HEK293 (cell line): ENCODE data around the gene CA6.
A peak's percentile ranks its signal among the peaks of the same experiment; 100 is the strongest.

Source experiments
- CTCF ChIA-PET: fragments of 350-600 bp; formaldehyde crosslinking; extraction: SDS; loops from one replicate; lab custom pipeline; 2021; ENCODE audit warnings: antibody characterized with exemption; lab: Yijun Ruan, JAX
- POLR2A ChIA-PET: fragments of 300-600 bp; formaldehyde crosslinking; extraction: SDS; loops from one replicate; lab custom pipeline; 2020; ENCODE audit warnings: antibody characterized with exemption, inconsistent platforms; lab: Yijun Ruan, JAX
- H3K27ac ChIP-seq: fragments of 200-500 bp; sonication (Bioruptor generic); 2 replicates; pipeline ENCODE4 v1.5.1; 2014; ENCODE audit warnings: low read depth, low read length, control low read depth, inconsistent platforms; ENCODE audit errors: extremely low read depth
- H3K36me3 ChIP-seq, 2 experiments: fragments of 200-500 bp in 1 of 2; sonication (Bioruptor generic) in 1 of 2; 1 replicate in 1 of 2; 2 replicates in 1 of 2; pipeline ENCODE4 v1.5.1; 2014 to 2017; ENCODE audit warnings: inconsistent platforms in 2 of 2, low read length in 2 of 2; ENCODE audit not compliant: control insufficient read depth in 2 of 2, insufficient read depth in 1 of 2
- H3K4me1 ChIP-seq: fragments of 200-500 bp; sonication (Bioruptor generic); 2 replicates; pipeline ENCODE4 v1.5.1; 2014; ENCODE audit warnings: mild to moderate bottlenecking, low read length, inconsistent platforms; ENCODE audit not compliant: control insufficient read depth, insufficient read depth
- H3K4me3 ChIP-seq: 2 replicates; pipeline ENCODE4 v1.5.1; 2011; ENCODE audit warnings: low read depth, mild to moderate bottlenecking, control low read depth, low read length, moderate library complexity
- H3K9me3 ChIP-seq: fragments of 200-500 bp; sonication (Bioruptor generic); 2 replicates; pipeline ENCODE4 v1.5.1; 2014; ENCODE audit warnings: low read depth, low read length, inconsistent platforms; ENCODE audit not compliant: control insufficient read depth, insufficient read depth
- GLI2 ChIP-seq: fragments of 450-650 bp; formaldehyde crosslinking; IDR thresholded peaks from 2 replicates; pipeline ENCODE4; 2017; ENCODE audit warnings: missing biosample characterization, missing genetic modification characterization, low read depth, borderline replicate concordance
- GLI4 ChIP-seq: fragments of 450-650 bp; formaldehyde crosslinking; IDR thresholded peaks from 2 replicates; pipeline ENCODE4 v1.5.1; 2016; ENCODE audit warnings: missing biosample characterization, missing genetic modification characterization
- GLIS1 ChIP-seq: fragments of 450-650 bp; formaldehyde crosslinking; IDR thresholded peaks from 2 replicates; pipeline ENCODE4 v1.5.1; 2016; ENCODE audit warnings: missing biosample characterization, missing genetic modification characterization
- ZBTB1 ChIP-seq: fragments of 450-650 bp; formaldehyde crosslinking; IDR thresholded peaks from 2 replicates; pipeline ENCODE4 v1.5.1; 2016; ENCODE audit warnings: missing biosample characterization, missing genetic modification characterization
- ZBTB44 ChIP-seq: fragments of 450-650 bp; IDR thresholded peaks from 2 replicates; pipeline ENCODE4 v1.5.1; 2018; ENCODE audit warnings: missing biosample characterization, mild to moderate bottlenecking, missing genetic modification characterization
- ZNF175 ChIP-seq: fragments of 450-650 bp; formaldehyde crosslinking; IDR thresholded peaks from 2 replicates; pipeline ENCODE4 v1.5.1; 2016; ENCODE audit warnings: missing biosample characterization, missing genetic modification characterization
- ZNF211 ChIP-seq: fragments of 450-650 bp; formaldehyde crosslinking; IDR thresholded peaks from 2 replicates; pipeline ENCODE4 v1.5.1; 2016; ENCODE audit warnings: low read depth, missing biosample characterization, missing genetic modification characterization
- ZNF274 ChIP-seq, 2 experiments: fragments of 200-500 bp in 1 of 2; fragments of 450-650 bp in 1 of 2; sonication (Bioruptor generic) in 1 of 2; formaldehyde crosslinking in 1 of 2; IDR thresholded peaks; 2 replicates each; pipeline versions ENCODE4 v1.5.1 to v1.6.1; 2014 to 2016; ENCODE audit warnings: borderline replicate concordance in 1 of 2, inconsistent platforms in 1 of 2, low read length in 1 of 2, missing biosample characterization in 1 of 2, missing genetic modification characterization in 1 of 2
- ZNF362 ChIP-seq: fragments of 450-650 bp; formaldehyde crosslinking; IDR thresholded peaks from 2 replicates; pipeline ENCODE4 v1.5.1; 2016; ENCODE audit warnings: missing biosample characterization, missing genetic modification characterization
- ZNF366 ChIP-seq: fragments of 450-650 bp; formaldehyde crosslinking; conservative IDR thresholded peaks from 2 replicates; pipeline ENCODE4 v1.5.1; 2016; ENCODE audit warnings: missing biosample characterization, missing genetic modification characterization
- ZNF404 ChIP-seq: fragments of 450-650 bp; formaldehyde crosslinking; IDR thresholded peaks from 2 replicates; pipeline ENCODE4 v1.5.1; 2017; ENCODE audit warnings: missing biosample characterization, missing genetic modification characterization
- ZNF561 ChIP-seq: fragments of 450-650 bp; IDR thresholded peaks from 2 replicates; pipeline ENCODE4 v1.5.1; 2018; ENCODE audit warnings: missing biosample characterization, missing genetic modification characterization, borderline replicate concordance
- ZNF621 ChIP-seq: fragments of 450-650 bp; formaldehyde crosslinking; IDR thresholded peaks from 2 replicates; pipeline ENCODE4 v1.5.1; 2017; ENCODE audit warnings: missing biosample characterization, missing genetic modification characterization
- ZNF626 ChIP-seq: fragments of 450-650 bp; sonication (Bioruptor Pico); formaldehyde crosslinking; IDR thresholded peaks from 2 replicates; pipeline ENCODE4 v1.5.1; 2018; ENCODE audit warnings: missing biosample characterization, missing genetic modification characterization, inconsistent platforms
- ZNF692 ChIP-seq: fragments of 450-650 bp; formaldehyde crosslinking; IDR thresholded peaks from 2 replicates; pipeline ENCODE4 v1.5.1; 2016; ENCODE audit warnings: missing biosample characterization, missing genetic modification characterization
- ZNF747 ChIP-seq: fragments of 450-650 bp; formaldehyde crosslinking; IDR thresholded peaks from 2 replicates; pipeline ENCODE4 v1.5.1; 2016; ENCODE audit warnings: missing biosample characterization, missing genetic modification characterization
- TF ChIP-seq, protein P1 (sequence below): fragments of 450-650 bp; formaldehyde crosslinking; IDR thresholded peaks from 2 replicates; pipeline ENCODE4 v1.5.1; 2016; ENCODE audit warnings: missing biosample characterization, missing genetic modification characterization, borderline replicate concordance

Gene CA6

DNA sequence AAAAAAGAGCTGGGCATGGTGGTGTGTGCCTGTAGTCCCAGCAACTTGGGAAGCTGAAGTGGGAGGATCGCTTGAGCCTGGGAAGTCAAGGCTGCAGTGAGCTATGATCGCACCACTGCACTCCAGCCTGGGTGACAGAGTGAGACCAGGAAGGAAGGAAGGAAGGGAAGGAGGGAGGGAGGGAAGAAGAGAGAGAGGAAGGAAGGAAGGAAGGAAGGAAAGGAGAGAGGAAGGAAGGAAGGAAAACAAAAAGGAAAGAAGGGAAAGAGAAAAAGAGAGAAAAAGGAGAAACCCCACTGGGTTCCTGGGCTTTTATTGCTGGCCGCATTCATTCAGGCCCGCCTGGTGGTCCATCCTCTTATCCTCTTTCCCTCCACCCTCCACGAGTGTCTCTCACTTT is 70.8 kb downstream of the CA6 start (continued):
- TF ChIP-seq ZNF362 (tag by site-specific recombination) (no peak), ZNF366 (peak; percentile 72)

DNA sequence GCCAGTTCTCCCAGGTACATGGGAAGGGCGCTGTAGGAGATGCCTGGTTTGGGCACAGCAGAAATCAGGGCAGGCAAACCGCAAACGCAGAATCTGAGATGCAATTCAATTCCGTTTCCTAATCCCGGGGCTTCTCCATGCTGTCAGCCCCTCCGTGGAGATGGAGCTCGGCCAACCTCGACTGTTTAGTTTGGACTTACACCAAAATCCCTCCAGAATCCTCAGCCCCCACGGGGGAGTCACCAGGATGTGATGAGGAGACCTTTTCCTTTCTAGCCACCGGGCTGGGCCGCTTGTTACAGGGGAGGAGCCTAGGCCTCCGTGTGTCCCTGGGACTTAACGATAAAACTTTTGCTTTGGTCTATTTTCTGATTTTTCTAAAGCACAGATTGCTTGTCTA is 72.7 kb downstream of the CA6 start:
- CTCF ChIA-PET = no interaction called here
- POLR2A ChIA-PET = no interaction called here
- Histone ChIP-seq H3K9me3 (no peaks in the 10 kb centered on the region), H3K4me3 (no peak overlapping the region), H3K4me1 (no peaks in the 10 kb centered on the region), H3K36me3 (no peaks in the 10 kb centered on the region), H3K27ac (no peak overlapping the region)
- TF ChIP-seq GLI2 (tag by site-specific recombination) (no peak), ZBTB1 (tag by site-specific recombination) (no peak), ZBTB44 (no peak), ZNF621 (tag by site-specific recombination) (no peak), ZNF626 (no peak), ZNF404 (no peak), ZNF692 (tag by site-specific recombination) (no peak), ZNF561 (tag by site-specific recombination) (no peak), ZNF747 (tag by site-specific recombination) (no peak), ZNF274 (IDR thresholded peaks at IDR 0.05; ENCODE audit: low read length) (no peak), ZNF274 (tag by site-specific recombination; IDR thresholded peaks at IDR 0.05; ENCODE audit: borderline replicate concordance) (no peak)
- TF ChIP-seq, protein P1, sequence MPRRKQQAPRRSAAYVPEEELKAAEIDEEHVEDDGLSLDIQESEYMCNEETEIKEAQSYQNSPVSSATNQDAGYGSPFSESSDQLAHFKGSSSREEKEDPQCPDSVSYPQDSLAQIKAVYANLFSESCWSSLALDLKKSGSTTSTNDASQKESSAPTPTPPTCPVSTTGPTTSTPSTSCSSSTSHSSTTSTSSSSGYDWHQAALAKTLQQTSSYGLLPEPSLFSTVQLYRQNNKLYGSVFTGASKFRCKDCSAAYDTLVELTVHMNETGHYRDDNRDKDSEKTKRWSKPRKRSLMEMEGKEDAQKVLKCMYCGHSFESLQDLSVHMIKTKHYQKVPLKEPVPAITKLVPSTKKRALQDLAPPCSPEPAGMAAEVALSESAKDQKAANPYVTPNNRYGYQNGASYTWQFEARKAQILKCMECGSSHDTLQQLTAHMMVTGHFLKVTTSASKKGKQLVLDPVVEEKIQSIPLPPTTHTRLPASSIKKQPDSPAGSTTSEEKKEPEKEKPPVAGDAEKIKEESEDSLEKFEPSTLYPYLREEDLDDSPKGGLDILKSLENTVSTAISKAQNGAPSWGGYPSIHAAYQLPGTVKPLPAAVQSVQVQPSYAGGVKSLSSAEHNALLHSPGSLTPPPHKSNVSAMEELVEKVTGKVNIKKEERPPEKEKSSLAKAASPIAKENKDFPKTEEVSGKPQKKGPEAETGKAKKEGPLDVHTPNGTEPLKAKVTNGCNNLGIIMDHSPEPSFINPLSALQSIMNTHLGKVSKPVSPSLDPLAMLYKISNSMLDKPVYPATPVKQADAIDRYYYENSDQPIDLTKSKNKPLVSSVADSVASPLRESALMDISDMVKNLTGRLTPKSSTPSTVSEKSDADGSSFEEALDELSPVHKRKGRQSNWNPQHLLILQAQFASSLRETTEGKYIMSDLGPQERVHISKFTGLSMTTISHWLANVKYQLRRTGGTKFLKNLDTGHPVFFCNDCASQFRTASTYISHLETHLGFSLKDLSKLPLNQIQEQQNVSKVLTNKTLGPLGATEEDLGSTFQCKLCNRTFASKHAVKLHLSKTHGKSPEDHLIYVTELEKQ (tag by site-specific recombination) = no peak

GRCh38 chr1:9019896-9020295 is 74.2 kb downstream of the CA6 start:
- Histone ChIP-seq H3K9me3 (no peaks in the 10 kb centered on the region), H3K36me3 (no peaks in the 10 kb centered on the region), H3K27ac (no peak overlapping the region), H3K4me3 (no peak overlapping the region), H3K4me1 (no peaks in the 10 kb centered on the region)
- ChIA-PET POLR2A (no interaction called here), CTCF (interaction anchor here (0.6 to 1.8 kb wide), 4 partner anchors 15 to 1117 kb away, joined by 3 to 8 read pairs (median 4); no protein-coding TSS in a partner anchor)
- TF ChIP-seq GLI4 (tag by site-specific recombination) = no peak
- no peak for TF ChIP-seq ZNF175 (tag by site-specific recombination)
- no peak for TF ChIP-seq GLIS1 (tag by site-specific recombination)
- no peak for TF ChIP-seq ZNF211
